Heart left ventricle (tissue), 16 donors: ENCODE measurements around the gene DYNC1H1. TPM values are rescaled to one million over a fixed set of nuclear protein-coding genes. Genes with fewer than 3 reads are reported as not detected.
A peak's percentile ranks its signal among the peaks of the same experiment; 100 is the strongest.

Source experiments
- ATAC-seq, 4 donors: fragments of 200-7000 bp; cut with Tn5 transposase; one replicate each; pipeline ENCODE4 v1.9.1; 2020 to 2022; ENCODE audit warnings: moderate library complexity in 4 of 4, mild to moderate bottlenecking in 3 of 4, moderate number of reproducible peaks in 1 of 4
- DNase-seq, 5 donors: peaks; one replicate each; pipeline ENCODE4 v3.0.0-alpha.2; 2020
- H3K27ac ChIP-seq, 12 donors: fragments of 200-600 bp; sonication (generic) in 4 of 12; one replicate each; pipeline versions ENCODE4 v1.5.0 to v1.8.0; 2016 to 2022; ENCODE audit warnings: mild to moderate bottlenecking in 2 of 12
- H3K27me3 ChIP-seq, 9 donors: fragments of 200-600 bp; sonication (generic) in 2 of 9; one replicate each; pipeline versions ENCODE4 v1.5.1 to v1.8.0; 2016 to 2022; ENCODE audit warnings: mild to moderate bottlenecking in 3 of 9
- H3K36me3 ChIP-seq, 9 donors: fragments of 200-600 bp; sonication (generic) in 2 of 9; one replicate each; pipeline versions ENCODE4 v1.5.0 to v1.8.0; 2018 to 2022; ENCODE audit warnings: mild to moderate bottlenecking in 2 of 9
- H3K4me1 ChIP-seq, 12 donors: fragments of 200-600 bp; sonication (generic) in 4 of 12; one replicate each; pipeline versions ENCODE4 v1.5.0 to v1.8.0; 2016 to 2022; ENCODE audit warnings: mild to moderate bottlenecking in 3 of 12
- H3K4me3 ChIP-seq, 12 donors: fragments of 200-600 bp; sonication (generic) in 4 of 12; one replicate each; pipeline versions ENCODE4 v1.5.0 to v1.8.0; 2017 to 2022; ENCODE audit warnings: mild to moderate bottlenecking in 9 of 12, moderate library complexity in 4 of 12
- H3K9me3 ChIP-seq, 12 donors: fragments of 200-600 bp; sonication (generic) in 4 of 12; one replicate each; pipeline versions ENCODE4 v1.5.0 to v1.8.0; 2016 to 2022; ENCODE audit warnings: mild to moderate bottlenecking in 1 of 12
- POLR2A ChIP-seq, 2 donors: fragments of 450-650 bp; IDR thresholded peaks; one replicate each; pipeline ENCODE4 v1.6.1; 2017; ENCODE audit warnings: antibody characterized with exemption in 2 of 2, mild to moderate bottlenecking in 2 of 2, moderate library complexity in 2 of 2
- WGBS, 4 donors: extraction: QIAGEN DNeasy Blood & Tissue Kit in 2 of 4; methylation state at CpG; one replicate each; pipeline versions ENCODE4 v1.1.5 to v1.1.7; 2013 to 2018; 5-methylcytosine and 5-hydroxymethylcytosine counted together
- intact Hi-C, 10 donors: fragments of 100-400 bp; cut with DNase I; formaldehyde crosslinking; loops; one replicate each; pipeline versions ENCODE4 v1.11.1 to v1.14.2; 2022
- polyA plus RNA-seq, 2 donors: library from polyadenylated mRNA; stranded (reverse); fragments of 200-250 nt; gene quantifications; one replicate each; pipeline ENCODE4 v1.2.3, GENCODE V29; 2013
- total RNA-seq, 9 donors: library from RNA; depleted of rRNA in 2 of 9; stranded (reverse); fragments of >200 nt in 2 of 9; fragmentation: NEBNext Ultra II Directional in 3 of 9; extraction: Animal tissue kit (Norgen Biotek cat#: 25700) in 3 of 9; gene quantifications; one replicate each; pipeline versions ENCODE4 v1.1.0 to v1.2.4, GENCODE V29; 2016 to 2023
- TF ChIP-seq, protein P1 (sequence below), 12 donors: fragments of 200-600 bp; sonication (generic) in 4 of 12; IDR thresholded peaks; one replicate each; pipeline versions ENCODE4 v1.5.0 to v1.8.0; 2018 to 2022; ENCODE audit warnings: antibody characterized with exemption in 12 of 12, mild to moderate bottlenecking in 5 of 12
- donor health status: ischemic (EF 13 %, LVEDD 7.1; RV severe dilation, severe dysfunction).
- donor health status: healthy with polysubstance abuse.
- donor health status: DM: no; HTN: yes; CAD: no.
- donor health status: DM: no; HTN: no; CAD: no.
- donor health status: ischemic (EF 25% LVEDD 6.9; RV normal size, moderate dysfunction).
- donor health status: ischemic (EF 25% LVEDD 5.7; RV mildly dilated, moderate dysfunction).
- donor health status: healthy.
- donor health status: DM: yes; HTN: yes; CAD: no.
- donor health status: ischemic (EF 35%, LVEDD 5.7; RV mildly dilated, moderate dysfunction).
- donor health status: nonischemic (EF 11% LVEDD 7.7; RV severe dilation, severe dysfunction).
- donor health status: DM: yes; HTN: yes; CAD: no.
- donor health status: PGD.
- donor health status: ischemic (EF 29% LVEDD 5.4; RV normal size, mild dysfunction).
- donor health status: nonischemic (EF 23%, LVEDD 6.1; RV moderate dilation, normal function).

DYNC1H1 gene
- total and polyA plus RNA-seq, 11 donors = 164 to 942 (median 553) TPM

- H3K4me1 ChIP-seq = peaks cover 0 to 44% (median 29%) of the 10 kb centered on the region in 12 donors
- DNase-seq (no peak), ATAC-seq (no peak)
- WGBS, 4 donors = 77 to 92% (median 85%) methylated on average over 9 of the region's 9 CpGs
- H3K27me3 ChIP-seq = no peaks in the 10 kb centered on the region
- intact Hi-C loops = loop anchor here (2.0 to 10.0 kb wide), 10 partner anchors 123 to 355 kb away; partner anchors contain the start of genes ZNF839 (in 5 of the 10), HSP90AA1 (in 2 of the 10) and PPP2R5C (in 1 of the 10)
- H3K27ac ChIP-seq = peak overlapping the region in 8 of 12 donors; percentile 5 to 64 (median 45)
- H3K4me3 ChIP-seq = no peak overlapping the region
- H3K36me3 ChIP-seq = no peaks in the 10 kb centered on the region
- no peaks in the 10 kb centered on the region for H3K9me3 ChIP-seq
- TF ChIP-seq, protein P1, sequence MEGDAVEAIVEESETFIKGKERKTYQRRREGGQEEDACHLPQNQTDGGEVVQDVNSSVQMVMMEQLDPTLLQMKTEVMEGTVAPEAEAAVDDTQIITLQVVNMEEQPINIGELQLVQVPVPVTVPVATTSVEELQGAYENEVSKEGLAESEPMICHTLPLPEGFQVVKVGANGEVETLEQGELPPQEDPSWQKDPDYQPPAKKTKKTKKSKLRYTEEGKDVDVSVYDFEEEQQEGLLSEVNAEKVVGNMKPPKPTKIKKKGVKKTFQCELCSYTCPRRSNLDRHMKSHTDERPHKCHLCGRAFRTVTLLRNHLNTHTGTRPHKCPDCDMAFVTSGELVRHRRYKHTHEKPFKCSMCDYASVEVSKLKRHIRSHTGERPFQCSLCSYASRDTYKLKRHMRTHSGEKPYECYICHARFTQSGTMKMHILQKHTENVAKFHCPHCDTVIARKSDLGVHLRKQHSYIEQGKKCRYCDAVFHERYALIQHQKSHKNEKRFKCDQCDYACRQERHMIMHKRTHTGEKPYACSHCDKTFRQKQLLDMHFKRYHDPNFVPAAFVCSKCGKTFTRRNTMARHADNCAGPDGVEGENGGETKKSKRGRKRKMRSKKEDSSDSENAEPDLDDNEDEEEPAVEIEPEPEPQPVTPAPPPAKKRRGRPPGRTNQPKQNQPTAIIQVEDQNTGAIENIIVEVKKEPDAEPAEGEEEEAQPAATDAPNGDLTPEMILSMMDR (IDR thresholded peaks at IDR 0.05) = no peak
- TF ChIP-seq POLR2A (IDR thresholded peaks at IDR 0.05) = no peak
These were observed 2.4 kb upstream of the DYNC1H1 start for GRCh38 chr14:101961746-101962502.

- Histone ChIP-seq H3K4me1 (peaks cover 0 to 48% (median 34%) of the 10 kb centered on the region in 12 donors), H3K36me3 (no peaks in the 10 kb centered on the region), H3K9me3 (no peaks in the 10 kb centered on the region), H3K27me3 (no peaks in the 10 kb centered on the region), H3K27ac (peak overlapping the region in 8 of 12 donors; percentile 5 to 97 (median 45)), H3K4me3 (no peak overlapping the region)
- TF ChIP-seq, protein P1 (IDR thresholded peaks at IDR 0.05) = no peak
- no peak for TF ChIP-seq POLR2A (IDR thresholded peaks at IDR 0.05)
- DNase-seq (peak; percentile 70 to 89 (median 86)), ATAC-seq (peak in 2 of 4 donors; percentile 6 to 7)
- intact Hi-C loops = loop anchor here in 9 of 10 donors (2.0 to 10.0 kb wide), 10 partner anchors 122 to 355 kb away; partner anchors contain the start of genes ZNF839 (in 5 of the 9), HSP90AA1 (in 2 of the 9) and PPP2R5C (in 1 of the 9)
- 31 to 44% (median 41%) methylated on average over 5 of the region's 5 CpGs for WGBS, 4 donors
These were observed 1.9 kb upstream of the DYNC1H1 start for GRCh38 chr14:101962503-101962874.

GRCh38 chr14:101963052-101963451 lies 1.3 kb upstream of the DYNC1H1 start:
- peaks cover 0 to 53% (median 37%) of the 10 kb centered on the region in 12 donors for H3K4me1 ChIP-seq
- no peaks in the 10 kb centered on the region for H3K9me3 ChIP-seq
- H3K27me3 ChIP-seq = no peaks in the 10 kb centered on the region
- H3K4me3 ChIP-seq = no peak overlapping the region
- intact Hi-C loops = loop anchor here in 9 of 10 donors (2.0 to 10.0 kb wide), 10 partner anchors 122 to 354 kb away; partner anchors contain the start of genes ZNF839 (in 5 of the 9), HSP90AA1 (in 2 of the 9) and PPP2R5C (in 1 of the 9)
- ATAC-seq = no peak
- H3K36me3 ChIP-seq = peaks cover 0 to under 1% (median 0%) of the 10 kb centered on the region in 9 donors
- H3K27ac ChIP-seq = peak overlapping the region in 6 of 12 donors; percentile 13 to 97 (median 54)
- TF ChIP-seq, protein P1 (IDR thresholded peaks at IDR 0.05) = no peak
- no peak for TF ChIP-seq POLR2A (IDR thresholded peaks at IDR 0.05)
- WGBS, 4 donors = 74 to 93% (median 86%) methylated on average over 5 of the region's 5 CpGs
- no peak for DNase-seq
